GM23338 (cell line): ENCODE data around the gene WBP1. TPM values are rescaled to one million over a fixed set of nuclear protein-coding genes. Genes with fewer than 3 reads are reported as not detected.

Source experiments
- ATAC-seq: fragments of 200-7000 bp; cut with Tn5 transposase; 3 replicates; pipeline ENCODE4 v1.9.1; 2020
- DNase-seq: peaks from one replicate; pipeline ENCODE4 v3.0.0-alpha.2; 2015; ENCODE audit warnings: low spot score
- H2AFZ ChIP-seq: fragments of 200-600 bp; sonication (generic); 2 replicates; pipeline ENCODE4 v1.8.0; 2016; ENCODE audit warnings: antibody characterized with exemption, mild to moderate bottlenecking, moderate library complexity
- H3F3A ChIP-seq: fragments of 200-600 bp; sonication (generic); replicated peaks from 2 replicates; pipeline ENCODE4 v1.8.0; 2017; ENCODE audit warnings: antibody characterized with exemption, mixed run types, low read depth
- H3K27ac ChIP-seq: fragments of 200-600 bp; sonication (generic); 2 replicates; pipeline ENCODE4 v1.6.1; 2016; ENCODE audit warnings: low read depth
- H3K27me3 ChIP-seq: fragments of 200-600 bp; sonication (generic); 2 replicates; pipeline ENCODE4 v1.8.0; 2016; ENCODE audit warnings: mild to moderate bottlenecking, mixed run types, moderate library complexity; ENCODE audit not compliant: insufficient read depth
- H3K36me3 ChIP-seq: fragments of 200-600 bp; sonication (generic); 2 replicates; pipeline ENCODE4 v1.8.0; 2016; ENCODE audit warnings: mild to moderate bottlenecking; ENCODE audit not compliant: insufficient read depth
- H3K4me1 ChIP-seq: fragments of 200-600 bp; sonication (generic); 2 replicates; pipeline ENCODE4 v1.8.0; 2016; ENCODE audit warnings: mild to moderate bottlenecking, moderate library complexity; ENCODE audit not compliant: insufficient read depth
- H3K4me2 ChIP-seq: fragments of 200-600 bp; sonication (generic); 2 replicates; pipeline ENCODE4 v1.7.1; 2017; ENCODE audit warnings: mixed run types
- H3K4me3 ChIP-seq: fragments of 200-600 bp; sonication (generic); 2 replicates; pipeline ENCODE4 v1.6.1; 2016; ENCODE audit warnings: mixed run types
- H3K79me2 ChIP-seq: fragments of 200-600 bp; sonication (generic); replicated peaks from 2 replicates; pipeline ENCODE4 v1.8.0; 2017; ENCODE audit warnings: mild to moderate bottlenecking; ENCODE audit not compliant: insufficient read depth
- H3K9me2 ChIP-seq: fragments of 200-600 bp; sonication (generic); 2 replicates; pipeline ENCODE4 v1.8.0; 2017; ENCODE audit not compliant: insufficient read depth
- H4K20me1 ChIP-seq: fragments of 200-600 bp; sonication (generic); replicated peaks from 2 replicates; pipeline ENCODE4 v1.8.0; 2017; ENCODE audit warnings: mild to moderate bottlenecking; ENCODE audit not compliant: insufficient read depth
- H3K27ac Mint-ChIP-seq: 2 replicates; pipeline ENCODE4 v1.8.0; 2020; ENCODE audit warnings: inconsistent platforms, mild to moderate bottlenecking, moderate library complexity, mixed read lengths
- H3K27me3 Mint-ChIP-seq: 3 replicates; pipeline ENCODE4 v1.8.0; 2022; ENCODE audit warnings: low read depth, mild to moderate bottlenecking, moderate library complexity, mixed read lengths, inconsistent platforms; ENCODE audit not compliant: insufficient read depth, poor library complexity
- H3K36me3 Mint-ChIP-seq: 3 replicates; pipeline ENCODE4 v1.8.0; 2021; ENCODE audit warnings: low read depth, mild to moderate bottlenecking, inconsistent platforms, moderate library complexity, mixed read lengths
- H3K4me1 Mint-ChIP-seq: 3 replicates; pipeline ENCODE4 v1.8.0; 2020; ENCODE audit warnings: mild to moderate bottlenecking, inconsistent platforms, mixed read lengths
- H3K4me3 Mint-ChIP-seq: 3 replicates; pipeline ENCODE4 v1.8.0; 2021; ENCODE audit warnings: moderate library complexity, mild to moderate bottlenecking, inconsistent platforms, mixed read lengths
- H3K9me3 Mint-ChIP-seq: 3 replicates; pipeline ENCODE4 v1.8.0; 2020; ENCODE audit warnings: moderate library complexity, mild to moderate bottlenecking, inconsistent platforms, mixed read lengths
- CREB1 ChIP-seq: fragments of 250-450 bp; sonication (Bioruptor Pico); IDR thresholded peaks from 2 replicates; pipeline ENCODE4 v1.5.0; 2020; ENCODE audit warnings: low read depth, mild to moderate bottlenecking, moderate library complexity
- CTCF ChIP-seq, 2 experiments: fragments of 200-600 bp in 1 of 2; sonication (generic) in 1 of 2; conservative IDR thresholded peaks; 2 replicates each; pipeline versions ENCODE4 v1.5.1 to v1.6.1; 2016 to 2017; ENCODE audit warnings: antibody characterized with exemption in 2 of 2, low read depth in 2 of 2, mild to moderate bottlenecking in 2 of 2, moderate library complexity in 1 of 2
- ETS1 ChIP-seq: IDR thresholded peaks from 2 replicates; pipeline ENCODE4 v1.6.1; 2016; ENCODE audit warnings: antibody characterized with exemption
- EZH2 ChIP-seq: fragments of 200-600 bp; sonication (generic); IDR thresholded peaks from one replicate; pipeline ENCODE4 v1.8.0; 2017; ENCODE audit warnings: antibody characterized with exemption, mild to moderate bottlenecking, low read depth; ENCODE audit not compliant: unreplicated experiment
- EZH2phosphoT487 ChIP-seq: fragments of 200-600 bp; sonication (generic); IDR thresholded peaks from one replicate; pipeline ENCODE4 v1.8.1; 2018; ENCODE audit warnings: antibody characterized with exemption; ENCODE audit not compliant: unreplicated experiment
- JUNB ChIP-seq: IDR thresholded peaks from one replicate; pipeline ENCODE4 v1.6.1; 2016; ENCODE audit warnings: antibody characterized with exemption; ENCODE audit not compliant: unreplicated experiment
- NANOG ChIP-seq: IDR thresholded peaks from 2 replicates; pipeline ENCODE4 v1.6.1; 2016; ENCODE audit warnings: antibody characterized with exemption, borderline replicate concordance
- POLR2AphosphoS5 ChIP-seq: IDR thresholded peaks from 2 replicates; pipeline ENCODE4 v1.6.1; 2016; ENCODE audit warnings: antibody characterized with exemption, low read depth
- REST ChIP-seq: IDR thresholded peaks from one replicate; pipeline ENCODE4 v1.6.1; 2018; ENCODE audit warnings: antibody characterized with exemption; ENCODE audit not compliant: unreplicated experiment
- STAT1 ChIP-seq: IDR thresholded peaks from one replicate; pipeline ENCODE4 v1.6.1; 2016; ENCODE audit warnings: antibody characterized with exemption; ENCODE audit not compliant: unreplicated experiment
- ZNF114 ChIP-seq: fragments of 250-450 bp; sonication (Bioruptor Pico); IDR thresholded peaks from 2 replicates; pipeline ENCODE4 v1.5.0; 2020; ENCODE audit warnings: mild to moderate bottlenecking, moderate library complexity
- ZNF331 ChIP-seq: fragments of 250-450 bp; sonication (Bioruptor Pico); IDR thresholded peaks from 2 replicates; pipeline ENCODE4 v1.5.0; 2020; ENCODE audit warnings: low read depth, mild to moderate bottlenecking, moderate library complexity
- ZNF462 ChIP-seq: fragments of 250-450 bp; sonication (Bioruptor Pico); IDR thresholded peaks from 2 replicates; pipeline ENCODE4 v1.5.0; 2020; ENCODE audit warnings: mild to moderate bottlenecking, moderate library complexity
- polyA plus RNA-seq: library from polyadenylated mRNA; unstranded; fragments of >200 nt; fragmentation: Nextera tagmentation; extraction: Ambion mirVana; gene quantifications from 2 replicates; pipeline ENCODE4 v1.2.1, GENCODE V29; 2016
- total RNA-seq: library from RNA; depleted of rRNA; stranded (reverse); fragments of >200 nt; shearing (Covaris generic); gene quantifications from 2 replicates; pipeline ENCODE4 v1.2.3, GENCODE V29; 2014

Gene WBP1
- total and polyA plus RNA-seq, 2 experiments from 2014 or later, result 53.0 to 64.4 TPM

- H3K27me3 Mint-ChIP-seq, result peaks cover 2% of the 10 kb centered on the region
- DNase-seq, result no peak
- Histone ChIP-seq H3K79me2 (no peaks in the 10 kb centered on the region), H3F3A (peaks cover 6% of the 10 kb centered on the region), H3K4me2 (no peak overlapping the region), H2AFZ (no peak overlapping the region), H4K20me1 (no peaks in the 10 kb centered on the region), H3K27me3 (no peaks in the 10 kb centered on the region), H3K9me2 (no peaks in the 10 kb centered on the region), H3K36me3 (no peaks in the 10 kb centered on the region), H3K4me1 (no peaks in the 10 kb centered on the region; the same call in 1 of the 2 replicates), H3K4me3 (no peak overlapping the region), H3K27ac (no peak overlapping the region)
- no peaks in the 10 kb centered on the region for H3K36me3 Mint-ChIP-seq
- TF ChIP-seq CREB1 (CRISPR knock-in tag) (no peak), CTCF (conservative IDR thresholded peaks at IDR 0.05; ENCODE audit: low read depth in 2 of 2) (no peak), EZH2 (no peak), NANOG (no peak), ZNF114 (no peak), JUNB (no peak), ZNF331 (no peak), EZH2phosphoT487 (no peak), ZNF462 (CRISPR knock-in tag) (no peak), POLR2AphosphoS5 (no peak), STAT1 (no peak), ETS1 (no peak), REST (no peak)
- no peak for ATAC-seq
- no peaks in the 10 kb centered on the region; the same call in 2 of the 3 replicates for H3K4me1 Mint-ChIP-seq
- H3K27ac Mint-ChIP-seq, result no peak overlapping the region
- H3K9me3 Mint-ChIP-seq, result no peaks in the 10 kb centered on the region; the same call in 2 of the 3 replicates
- no peak overlapping the region for H3K4me3 Mint-ChIP-seq
Measured at GRCh38 chr2:74447230-74447999, 10.8 kb upstream of the WBP1 start.
